Measurements from ENCODE around the gene SDK1.

GRCh38 chr7:4191525-4191924 lies 890.5 kb downstream of the SDK1 start:
- TF ChIP-seq CTCF (IDR thresholded peaks at IDR 0.05; ENCODE audit: low read depth, low read length, poor library complexity, severe bottlenecking) = no peak
- TF ChIP-seq EZH2phosphoT487 (IDR thresholded peaks at IDR 0.05; ENCODE audit: borderline replicate concordance, low read length) = no peak

All from DOHH2 (cell line).